ENCODE data around the gene UBA7. TPM values are rescaled to one million over a fixed set of nuclear protein-coding genes. Genes with fewer than 3 reads are reported as not detected.
A peak's percentile ranks its signal among the peaks of the same experiment; 100 is the strongest.
"Not testable (repeated sequence)": the region's sequence is repeated elsewhere in the genome, so short reads cannot be mapped to it uniquely, and the experiment has no call there.

The UBA7 gene
- polyA plus RNA-seq, 1 of the 3 experiments (the other 2 are of a cell fraction), result 22.6 TPM

DNA sequence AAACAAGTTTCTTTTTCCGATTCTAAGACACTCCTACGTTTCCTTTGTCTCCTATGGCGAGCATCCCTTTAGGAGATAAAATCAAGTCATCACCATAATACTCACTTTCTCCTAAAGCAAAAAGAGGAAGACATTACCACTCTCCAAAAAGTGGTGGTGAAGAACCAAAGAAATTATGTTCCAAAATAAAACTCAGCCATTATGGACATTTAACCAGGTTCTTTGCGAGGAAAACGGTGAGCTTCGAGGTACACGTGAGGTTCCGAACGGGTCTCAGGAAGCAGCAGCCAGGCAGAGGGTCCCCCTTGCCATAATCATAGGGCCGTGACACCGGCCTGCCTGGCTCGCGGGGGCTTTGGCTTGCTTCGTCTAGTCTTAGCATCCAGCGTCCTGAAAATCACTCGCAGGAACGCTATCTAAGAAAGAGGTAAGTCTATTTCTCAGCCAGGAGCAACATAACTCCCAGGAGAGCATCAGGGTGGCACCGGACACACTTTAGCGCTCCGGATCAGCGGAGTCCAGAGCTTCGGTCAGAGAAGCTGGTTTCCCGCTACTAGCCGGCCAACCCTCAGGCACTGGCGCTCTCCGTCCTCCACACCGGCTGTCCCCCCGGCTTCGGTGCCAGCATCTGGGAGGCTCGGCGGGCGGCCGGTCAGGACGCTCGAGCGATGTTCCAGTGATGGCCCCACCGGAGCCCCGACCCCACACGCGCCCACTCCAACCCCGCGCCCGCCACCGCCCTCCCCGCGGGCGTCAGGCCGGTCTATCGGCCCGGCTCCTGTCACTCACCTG, 28.0 kb downstream of the UBA7 start (continued):
- TF ChIP-seq, protein P1, sequence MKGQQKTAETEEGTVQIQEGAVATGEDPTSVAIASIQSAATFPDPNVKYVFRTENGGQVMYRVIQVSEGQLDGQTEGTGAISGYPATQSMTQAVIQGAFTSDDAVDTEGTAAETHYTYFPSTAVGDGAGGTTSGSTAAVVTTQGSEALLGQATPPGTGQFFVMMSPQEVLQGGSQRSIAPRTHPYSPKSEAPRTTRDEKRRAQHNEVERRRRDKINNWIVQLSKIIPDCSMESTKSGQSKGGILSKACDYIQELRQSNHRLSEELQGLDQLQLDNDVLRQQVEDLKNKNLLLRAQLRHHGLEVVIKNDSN (IDR thresholded peaks at IDR 0.05; ENCODE audit: borderline replicate concordance, low read depth), result no peak
- peak; percentile 38; the same call in 1 of the 2 replicates for TF ChIP-seq MXI1 (IDR thresholded peaks at IDR 0.05; ENCODE audit: low read depth, low read length)

DNA sequence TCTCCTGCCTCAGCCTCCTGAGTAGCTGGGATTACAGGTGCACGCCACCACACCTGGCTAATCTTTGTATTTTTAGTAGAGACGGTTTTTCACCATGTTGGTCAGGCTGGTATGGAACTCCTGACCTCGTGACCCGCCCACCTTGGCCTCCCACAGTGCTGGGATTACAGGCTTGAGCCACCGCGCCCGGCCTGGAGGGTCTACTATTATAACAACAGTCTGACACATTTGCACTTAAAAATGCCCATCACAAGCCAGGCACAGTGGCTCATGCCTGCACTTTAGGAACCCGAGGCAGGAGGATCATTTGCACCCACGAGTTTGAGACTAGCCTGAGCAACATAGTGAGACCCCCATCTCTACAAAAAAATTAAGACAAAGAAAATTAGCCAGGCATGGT, 31.5 kb downstream of the UBA7 start:
- H3K9ac ChIP-seq; H3K27ac ChIP-seq (ENCODE audit: low read depth in 2 of 2, low read length in 1 of 2); H2AFZ ChIP-seq (ENCODE audit: low read depth); H3K27me3 ChIP-seq (ENCODE audit: insufficient read depth); DNase-seq; H3F3A ChIP-seq (replicated peaks; ENCODE audit: insufficient read depth); H3K4me1 ChIP-seq (ENCODE audit: control insufficient read depth in 1 of 2, insufficient read depth in 2 of 2, low read depth in 1 of 2, low read length in 1 of 2); H3K4me2 ChIP-seq; H3K9me2 ChIP-seq; H3K4me3 ChIP-seq (ENCODE audit: low read depth in 2 of 2, low read length in 1 of 2); H3K9me3 ChIP-seq: not testable (repeated sequence)
- H3K79me2 ChIP-seq (ENCODE audit: insufficient read depth), result peaks cover 91% of the 10 kb centered on the region
- H3K36me3 ChIP-seq (replicated peaks in 1 of 2; ENCODE audit: control insufficient read depth in 1 of 2, insufficient read depth in 2 of 2, low read length in 1 of 2), result peaks cover 0 to 41% of the 10 kb centered on the region in 2 experiments
- H4K20me1 ChIP-seq (ENCODE audit: insufficient read depth), result peaks cover 25% of the 10 kb centered on the region; the same call in 1 of the 2 replicates
- CTCF ChIA-PET, result interaction anchor here (1.3 to 1.8 kb wide), 3 partner anchors 21 to 57 kb away, joined by 3 to 5 read pairs (median 3); no protein-coding TSS in a partner anchor
- POLR2A ChIA-PET, result interaction anchor here (0.7 kb wide), 1 partner anchor 53 kb away, joined by 3 read pairs; no protein-coding TSS in a partner anchor
- 91% methylated on average over 9 of the region's 9 CpGs for WGBS (ENCODE audit: low lambda C conversion rate)

DNA sequence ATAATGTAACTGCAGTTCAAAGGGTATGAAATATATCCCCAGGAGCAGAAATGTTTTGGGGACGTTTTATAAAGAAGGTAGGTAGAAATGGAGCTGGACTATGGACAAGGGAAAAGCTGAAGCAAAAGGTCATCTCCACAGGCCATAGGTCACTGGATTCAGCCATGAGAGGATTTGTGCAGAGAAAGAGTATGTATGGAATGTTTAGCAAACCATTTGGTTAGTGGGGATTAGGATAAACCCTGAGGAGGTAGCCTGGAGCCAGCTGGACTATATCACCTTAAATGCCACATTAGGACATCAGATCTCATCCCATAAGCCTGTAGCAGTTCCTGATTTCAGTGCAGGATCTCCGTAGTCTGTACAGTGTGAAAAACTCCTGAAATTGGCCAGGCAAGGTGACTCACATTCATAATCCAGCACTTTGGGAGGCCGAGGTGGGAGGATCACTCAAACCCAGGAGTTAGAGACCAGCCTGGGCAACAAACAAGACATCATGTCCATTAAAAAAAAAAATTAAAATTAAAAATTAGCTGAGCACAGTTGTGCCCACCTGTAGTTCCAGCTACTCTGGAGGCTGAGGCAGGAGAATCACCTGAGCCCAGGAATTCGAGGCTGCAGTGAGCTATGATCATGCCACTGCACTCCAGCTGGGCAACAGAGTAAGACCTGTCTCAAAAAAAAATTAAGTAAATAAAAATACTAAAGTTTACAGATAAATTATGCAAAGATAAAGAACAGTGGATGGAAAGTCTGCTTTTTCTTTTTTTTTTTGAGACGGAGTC, 32.1 kb downstream of the UBA7 start:
- Histone ChIP-seq H3K4me3 (ENCODE audit: low read depth in 2 of 2, low read length in 1 of 2) (no peak overlapping the region), H3K9ac (no peak overlapping the region), H3K4me1 (ENCODE audit: control insufficient read depth in 1 of 2, insufficient read depth in 2 of 2, low read depth in 1 of 2, low read length in 1 of 2) (peaks cover 0 to 5% of the 10 kb centered on the region in 2 experiments; a peak in 1 of 4 replicates), H3K79me2 (ENCODE audit: insufficient read depth) (peaks cover 97% of the 10 kb centered on the region), H2AFZ (ENCODE audit: low read depth) (no peak overlapping the region), H3F3A (replicated peaks; ENCODE audit: insufficient read depth) (peaks cover 4% of the 10 kb centered on the region), H3K9me3 (no peaks in the 10 kb centered on the region), H3K4me2 (no peak overlapping the region), H3K36me3 (replicated peaks in 1 of 2; ENCODE audit: control insufficient read depth in 1 of 2, insufficient read depth in 2 of 2, low read length in 1 of 2) (peaks cover 0 to 43% of the 10 kb centered on the region in 2 experiments), H4K20me1 (ENCODE audit: insufficient read depth) (peaks cover 31% of the 10 kb centered on the region; the same call in 1 of the 2 replicates), H3K27me3 (ENCODE audit: insufficient read depth) (no peaks in the 10 kb centered on the region), H3K27ac (ENCODE audit: low read depth in 2 of 2, low read length in 1 of 2) (no peak overlapping the region), H3K9me2 (no peaks in the 10 kb centered on the region)
- 89% methylated on average over 5 of the region's 5 CpGs for WGBS (ENCODE audit: low lambda C conversion rate)
- no peak for DNase-seq
- ChIA-PET POLR2A (no interaction called here), CTCF (interaction anchor here (0.5 to 1.8 kb wide), 4 partner anchors 22 to 565 kb away, joined by 3 to 5 read pairs (median 4); no protein-coding TSS in a partner anchor)
- TF ChIP-seq, protein P2, sequence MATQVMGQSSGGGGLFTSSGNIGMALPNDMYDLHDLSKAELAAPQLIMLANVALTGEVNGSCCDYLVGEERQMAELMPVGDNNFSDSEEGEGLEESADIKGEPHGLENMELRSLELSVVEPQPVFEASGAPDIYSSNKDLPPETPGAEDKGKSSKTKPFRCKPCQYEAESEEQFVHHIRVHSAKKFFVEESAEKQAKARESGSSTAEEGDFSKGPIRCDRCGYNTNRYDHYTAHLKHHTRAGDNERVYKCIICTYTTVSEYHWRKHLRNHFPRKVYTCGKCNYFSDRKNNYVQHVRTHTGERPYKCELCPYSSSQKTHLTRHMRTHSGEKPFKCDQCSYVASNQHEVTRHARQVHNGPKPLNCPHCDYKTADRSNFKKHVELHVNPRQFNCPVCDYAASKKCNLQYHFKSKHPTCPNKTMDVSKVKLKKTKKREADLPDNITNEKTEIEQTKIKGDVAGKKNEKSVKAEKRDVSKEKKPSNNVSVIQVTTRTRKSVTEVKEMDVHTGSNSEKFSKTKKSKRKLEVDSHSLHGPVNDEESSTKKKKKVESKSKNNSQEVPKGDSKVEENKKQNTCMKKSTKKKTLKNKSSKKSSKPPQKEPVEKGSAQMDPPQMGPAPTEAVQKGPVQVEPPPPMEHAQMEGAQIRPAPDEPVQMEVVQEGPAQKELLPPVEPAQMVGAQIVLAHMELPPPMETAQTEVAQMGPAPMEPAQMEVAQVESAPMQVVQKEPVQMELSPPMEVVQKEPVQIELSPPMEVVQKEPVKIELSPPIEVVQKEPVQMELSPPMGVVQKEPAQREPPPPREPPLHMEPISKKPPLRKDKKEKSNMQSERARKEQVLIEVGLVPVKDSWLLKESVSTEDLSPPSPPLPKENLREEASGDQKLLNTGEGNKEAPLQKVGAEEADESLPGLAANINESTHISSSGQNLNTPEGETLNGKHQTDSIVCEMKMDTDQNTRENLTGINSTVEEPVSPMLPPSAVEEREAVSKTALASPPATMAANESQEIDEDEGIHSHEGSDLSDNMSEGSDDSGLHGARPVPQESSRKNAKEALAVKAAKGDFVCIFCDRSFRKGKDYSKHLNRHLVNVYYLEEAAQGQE (IDR thresholded peaks at IDR 0.05; ENCODE audit: low read depth, low read length), result no peak
- no peak for TF ChIP-seq ELF1 (IDR thresholded peaks at IDR 0.05)
- TF ChIP-seq MEF2A (IDR thresholded peaks at IDR 0.05; ENCODE audit: borderline replicate concordance, low read depth), result no peak
- TF ChIP-seq FOXJ3 (CRISPR knock-in tag; IDR thresholded peaks at IDR 0.05), result no peak
- TF ChIP-seq RAD21 (IDR thresholded peaks at IDR 0.05; ENCODE audit: low read length), result no peak
- no peak for TF ChIP-seq YY1 (IDR thresholded peaks at IDR 0.05; ENCODE audit: low read depth)
- no peak for TF ChIP-seq FOXM1 (IDR thresholded peaks at IDR 0.05; ENCODE audit: low read depth)
- TF ChIP-seq SMC3 (IDR thresholded peaks at IDR 0.05; ENCODE audit: low read depth, low read length), result no peak
- no peak for TF ChIP-seq SIN3A (IDR thresholded peaks at IDR 0.05; ENCODE audit: borderline replicate concordance, low read depth, low read length)
- TF ChIP-seq NRF1 (IDR thresholded peaks at IDR 0.05; ENCODE audit: low read depth, low read length), result no peak
- TF ChIP-seq GABPA (IDR thresholded peaks at IDR 0.05; ENCODE audit: low read depth), result no peak

DNA sequence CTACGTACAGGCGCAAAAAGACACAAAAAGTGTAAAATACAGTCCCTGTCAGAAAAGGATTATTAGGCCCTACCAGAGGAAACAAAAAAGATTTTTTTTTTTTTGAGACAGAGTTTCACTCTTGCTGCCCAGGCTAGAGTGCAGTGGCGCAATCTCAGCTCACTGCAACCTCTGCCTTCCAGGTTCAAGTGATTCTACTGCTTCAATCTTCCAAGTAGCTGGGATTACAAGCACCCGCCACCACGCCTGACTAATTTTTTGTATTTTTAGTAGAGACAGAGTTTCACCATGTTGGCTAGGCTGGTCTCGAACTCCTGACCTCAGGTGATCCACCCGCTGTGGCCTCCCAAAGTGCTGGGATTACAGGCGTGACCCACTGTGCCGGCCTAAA, 32.8 kb downstream of the UBA7 start:
- H3K4me3 ChIP-seq (ENCODE audit: low read depth in 2 of 2, low read length in 1 of 2); H3K9me2 ChIP-seq; DNase-seq; H3K27me3 ChIP-seq (ENCODE audit: insufficient read depth); H3K27ac ChIP-seq (ENCODE audit: low read depth in 2 of 2, low read length in 1 of 2); H3K9me3 ChIP-seq; H2AFZ ChIP-seq (ENCODE audit: low read depth); H3K4me1 ChIP-seq (ENCODE audit: control insufficient read depth in 1 of 2, insufficient read depth in 2 of 2, low read depth in 1 of 2, low read length in 1 of 2); POLR2A ChIA-PET; H3F3A ChIP-seq (replicated peaks; ENCODE audit: insufficient read depth); H3K9ac ChIP-seq; H3K4me2 ChIP-seq: not testable (repeated sequence)
- Histone ChIP-seq H4K20me1 (ENCODE audit: insufficient read depth) (peaks cover 34% of the 10 kb centered on the region; the same call in 1 of the 2 replicates), H3K36me3 (replicated peaks in 1 of 2; ENCODE audit: control insufficient read depth in 1 of 2, insufficient read depth in 2 of 2, low read length in 1 of 2) (peaks cover 0 to 45% of the 10 kb centered on the region in 2 experiments), H3K79me2 (ENCODE audit: insufficient read depth) (peaks cover 100% of the 10 kb centered on the region)
- WGBS (ENCODE audit: low lambda C conversion rate), result 92% methylated on average over 9 of the region's 9 CpGs
- CTCF ChIA-PET, result interaction anchor here (1.3 to 1.8 kb wide), 4 partner anchors 22 to 58 kb away, joined by 3 to 5 read pairs (median 3); partner anchors contain the start of gene INKA1

Data from SK-N-SH (cell line).